Activated naive CD4-positive, alpha-beta T cell treated with anti-CD3 and anti-CD28 coated beads for 36 hours (primary cell): ENCODE results near the gene KMT2A. TPM values are rescaled to one million over a fixed set of nuclear protein-coding genes. Genes with fewer than 3 reads are reported as not detected.

Source experiments
- total RNA-seq, 2 experiments: library from RNA; stranded (reverse); gene quantifications; one replicate each; pipeline ENCODE4 v1.2.3, GENCODE V29; 2021

KMT2A gene
- total RNA-seq, 2 experiments from 2014 or later = 68.4 to 68.5 TPM

Other genes with a start within 250 kb of the KMT2A start
- gene JAML, start 211.5 kb upstream of the KMT2A start, total RNA-seq = 10 to 100 TPM; 67.5 to 71.4 TPM
- 10 to 100 TPM; 29.3 to 30.5 TPM for gene MPZL3, start 184.1 kb upstream of the KMT2A start, total RNA-seq
- 10 to 100 TPM; 25.3 to 28.4 TPM for gene MPZL2, start 172.2 kb upstream of the KMT2A start, total RNA-seq
- 100 to 1,000 TPM; 377 to 415 TPM for gene CD3E, start 131.8 kb upstream of the KMT2A start, total RNA-seq
- gene CD3D, start 93.8 kb upstream of the KMT2A start, total RNA-seq = 100 to 1,000 TPM; 259 to 285 TPM
- gene CD3G, start 92.1 kb upstream of the KMT2A start, total RNA-seq = 100 to 1,000 TPM; 103 to 106 TPM
- gene UBE4A, start 76.9 kb upstream of the KMT2A start, total RNA-seq = 10 to 100 TPM; 35.3 to 35.7 TPM
- 100 to 1,000 TPM; 279 to 284 TPM for gene ATP5MG, start 34.9 kb upstream of the KMT2A start, total RNA-seq
- gene TTC36, start 91.0 kb downstream of the KMT2A start, total RNA-seq = not detected
- 10 to 100 TPM; 13.3 to 14.1 TPM for gene TMEM25, start 94.7 kb downstream of the KMT2A start, total RNA-seq
- gene IFT46, start 129.4 kb downstream of the KMT2A start, total RNA-seq = 10 to 100 TPM; 18.1 to 20.0 TPM
- 100 to 1,000 TPM; 159 to 174 TPM for gene ARCN1, start 135.9 kb downstream of the KMT2A start, total RNA-seq
- 1 to 10 TPM; 2.0 TPM for gene PHLDB1, start 171.1 kb downstream of the KMT2A start, total RNA-seq
- gene TREH, start 243.2 kb downstream of the KMT2A start, total RNA-seq = not detected